ENCODE data around the gene U2AF2. TPM values are rescaled to one million over a fixed set of nuclear protein-coding genes. Genes with fewer than 3 reads are reported as not detected.
"Not testable (repeated sequence)": the region's sequence is repeated elsewhere in the genome, so short reads cannot be mapped to it uniquely, and the experiment has no call there.

Gene U2AF2
- polyA plus RNA-seq, 1 of the 3 experiments (the other 2 are of a cell fraction): 321 TPM

GRCh38 chr19:55717251-55717650 is 62.4 kb downstream of the U2AF2 start:
- Histone ChIP-seq H3F3A (replicated peaks; ENCODE audit: insufficient read depth) (no peaks in the 10 kb centered on the region), H3K4me2 (no peak overlapping the region), H2AFZ (ENCODE audit: low read depth) (no peak overlapping the region), H3K4me1 (ENCODE audit: control insufficient read depth in 1 of 2, insufficient read depth in 2 of 2, low read depth in 1 of 2, low read length in 1 of 2) (no peaks in the 10 kb centered on the region), H3K4me3 (ENCODE audit: low read depth in 2 of 2, low read length in 1 of 2) (no peak overlapping the region), H3K79me2 (ENCODE audit: insufficient read depth) (no peaks in the 10 kb centered on the region), H3K27ac (ENCODE audit: low read depth in 2 of 2, low read length in 1 of 2) (no peak overlapping the region), H3K36me3 (replicated peaks in 1 of 2; ENCODE audit: control insufficient read depth in 1 of 2, insufficient read depth in 2 of 2, low read length in 1 of 2) (no peaks in the 10 kb centered on the region), H3K9ac (no peak overlapping the region), H3K9me3 (no peaks in the 10 kb centered on the region), H3K27me3 (ENCODE audit: insufficient read depth) (peaks cover 55% of the 10 kb centered on the region; the same call in 1 of the 2 replicates), H3K9me2 (no peaks in the 10 kb centered on the region), H4K20me1 (ENCODE audit: insufficient read depth) (no peaks in the 10 kb centered on the region)
- TF ChIP-seq EP300 (IDR thresholded peaks at IDR 0.05; ENCODE audit: borderline replicate concordance in 1 of 2, low read depth in 1 of 2, low read length in 1 of 2): no peak
- no peak for TF ChIP-seq RFX5 (IDR thresholded peaks at IDR 0.05; ENCODE audit: low read length)
- no peak for TF ChIP-seq FOXJ3 (CRISPR knock-in tag; IDR thresholded peaks at IDR 0.05)
- no peak for DNase-seq
- ChIA-PET CTCF (no interaction called here), POLR2A (no interaction called here)
- WGBS (ENCODE audit: low lambda C conversion rate): 22% methylated on average over 11 of the region's 11 CpGs

- CTCF ChIA-PET: interaction anchor here (1.0 kb wide), 1 partner anchor 535 kb away, joined by 4 read pairs; no protein-coding TSS in a partner anchor
- H4K20me1 ChIP-seq (ENCODE audit: insufficient read depth); POLR2A ChIA-PET: not testable (repeated sequence)
These were observed 63.3 kb downstream of the U2AF2 start for GRCh38 chr19:55717879-55718711.

GRCh38 chr19:55720214-55720746 is 65.4 kb downstream of the U2AF2 start:
- WGBS (ENCODE audit: low lambda C conversion rate): 0% methylated on average over 5 of the region's 5 CpGs
- Histone ChIP-seq H3K9me3 (no peaks in the 10 kb centered on the region), H2AFZ (ENCODE audit: low read depth) (no peak overlapping the region), H3K4me1 (ENCODE audit: control insufficient read depth in 1 of 2, insufficient read depth in 2 of 2, low read depth in 1 of 2, low read length in 1 of 2) (no peaks in the 10 kb centered on the region), H3F3A (replicated peaks; ENCODE audit: insufficient read depth) (no peaks in the 10 kb centered on the region), H3K27me3 (ENCODE audit: insufficient read depth) (peaks cover 49% of the 10 kb centered on the region; the same call in 1 of the 2 replicates), H3K9me2 (no peaks in the 10 kb centered on the region), H3K9ac (no peak overlapping the region), H4K20me1 (ENCODE audit: insufficient read depth) (no peaks in the 10 kb centered on the region), H3K36me3 (replicated peaks in 1 of 2; ENCODE audit: control insufficient read depth in 1 of 2, insufficient read depth in 2 of 2, low read length in 1 of 2) (no peaks in the 10 kb centered on the region), H3K79me2 (ENCODE audit: insufficient read depth) (no peaks in the 10 kb centered on the region), H3K4me2 (no peak overlapping the region), H3K4me3 (ENCODE audit: low read depth in 2 of 2, low read length in 1 of 2) (no peak overlapping the region), H3K27ac (ENCODE audit: low read depth in 2 of 2, low read length in 1 of 2) (no peak overlapping the region)
- ChIA-PET POLR2A (no interaction called here), CTCF (no interaction called here)
- no peak for DNase-seq
- no peak for TF ChIP-seq REST (IDR thresholded peaks at IDR 0.05; ENCODE audit: low read depth, low read length)
- no peak for TF ChIP-seq MAX (IDR thresholded peaks at IDR 0.05; ENCODE audit: low read depth)
- TF ChIP-seq EZH2phosphoT487 (IDR thresholded peaks at IDR 0.05; ENCODE audit: borderline replicate concordance, low read depth): no peak

More at GRCh38 chr19:55717879-55718711, 63.3 kb downstream of the U2AF2 start:
- not testable (repeated sequence) for H3K4me2 ChIP-seq; H3K9ac ChIP-seq; H3K4me1 ChIP-seq (ENCODE audit: control insufficient read depth in 1 of 2, insufficient read depth in 2 of 2, low read depth in 1 of 2, low read length in 1 of 2); H3K9me2 ChIP-seq; H2AFZ ChIP-seq (ENCODE audit: low read depth); H3F3A ChIP-seq (replicated peaks; ENCODE audit: insufficient read depth); H3K4me3 ChIP-seq (ENCODE audit: low read depth in 2 of 2, low read length in 1 of 2); H3K27ac ChIP-seq (ENCODE audit: low read depth in 2 of 2, low read length in 1 of 2); DNase-seq; H3K9me3 ChIP-seq; H3K36me3 ChIP-seq (replicated peaks in 1 of 2; ENCODE audit: control insufficient read depth in 1 of 2, insufficient read depth in 2 of 2, low read length in 1 of 2); H3K79me2 ChIP-seq (ENCODE audit: insufficient read depth)
- H3K27me3 ChIP-seq (ENCODE audit: insufficient read depth): peaks cover 55% of the 10 kb centered on the region; the same call in 1 of the 2 replicates
- WGBS (ENCODE audit: low lambda C conversion rate): 11% methylated on average over 13 of the region's 13 CpGs
